ENCODE data around the gene ZNF84.

Gene ZNF84

GRCh38 chr12:133037207-133038005 lies at the start of gene ZNF84:
Gene ZNF84, plus strand, starts transcription at chr12:133037509. Its CDS starts 3,959 bp downstream, at chr12:133041468.
- DNase-seq, result peak; percentile 99

DNA sequence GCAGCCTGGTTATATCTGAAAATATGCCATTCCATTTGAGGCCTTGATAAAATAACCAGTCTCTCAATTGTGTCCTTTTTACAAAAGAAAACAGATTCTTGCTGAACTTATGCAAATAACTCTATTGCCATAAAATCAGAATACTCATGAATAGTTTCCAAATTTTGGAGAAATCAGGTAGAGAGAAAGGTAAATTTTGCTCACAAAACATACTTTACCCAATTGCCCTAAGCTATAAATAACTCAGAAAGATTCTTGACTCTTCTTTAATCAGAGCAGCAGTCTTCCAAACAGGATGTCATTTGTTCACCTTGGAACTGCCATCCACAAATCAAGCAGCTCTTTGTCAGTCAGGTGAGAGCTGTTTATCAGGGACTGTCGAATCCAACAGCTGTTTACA lies 38.6 kb upstream of the ZNF84 start:
- no peak for DNase-seq

- DNase-seq, result no peak
Observed at GRCh38 chr12:133010657-133011297, 26.5 kb upstream of the ZNF84 start.

GRCh38 chr12:133023566-133023965 lies 13.7 kb upstream of the ZNF84 start:
- DNase-seq, result no peak

GRCh38 chr12:133026996-133027395 lies 10.3 kb upstream of the ZNF84 start:
- DNase-seq, result no peak

DNA sequence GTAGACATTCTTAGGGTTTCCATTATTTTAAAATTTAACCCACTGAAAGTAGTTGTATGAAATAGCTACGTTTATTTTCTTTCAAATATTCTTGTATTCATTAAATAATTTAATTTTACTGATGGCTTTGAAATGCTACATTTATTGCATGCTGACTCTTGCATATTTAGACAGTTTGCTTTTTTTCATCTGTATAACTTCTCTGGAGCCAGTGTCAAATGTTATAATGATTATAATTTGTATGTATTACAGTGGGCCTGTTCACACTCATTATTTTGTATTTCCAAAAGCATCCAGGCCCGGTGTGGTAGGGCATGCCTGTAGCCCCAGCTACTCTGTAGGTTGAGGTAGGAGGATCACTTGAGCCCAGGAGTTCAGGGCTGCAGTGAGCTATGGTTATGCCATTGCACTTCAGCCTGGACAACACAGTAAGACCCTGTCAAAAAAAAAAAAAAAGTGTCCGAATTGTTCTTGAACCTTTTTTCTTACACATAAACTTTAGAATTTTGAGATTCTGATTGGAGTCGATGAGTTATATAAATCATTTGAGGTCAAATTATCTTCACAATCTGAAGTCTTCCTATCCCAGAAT lies 905 bp downstream of the ZNF84 start:
- no peak for DNase-seq

- DNase-seq, result no peak
Observed at GRCh38 chr12:133046698-133047097, 9.4 kb downstream of the ZNF84 start.

DNA sequence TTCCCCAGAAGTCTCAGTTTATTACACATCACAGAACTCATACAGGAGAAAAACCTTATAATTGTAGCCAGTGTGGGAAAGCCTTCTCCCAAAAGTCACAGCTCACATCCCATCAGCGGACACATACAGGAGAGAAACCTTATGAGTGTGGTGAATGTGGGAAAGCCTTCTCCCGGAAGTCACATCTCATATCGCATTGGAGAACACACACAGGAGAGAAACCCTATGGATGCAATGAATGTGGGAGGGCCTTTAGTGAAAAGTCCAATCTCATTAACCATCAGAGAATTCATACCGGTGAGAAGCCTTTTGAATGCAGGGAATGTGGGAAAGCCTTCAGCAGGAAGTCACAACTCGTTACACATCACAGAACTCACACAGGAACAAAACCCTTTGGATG lies 20.1 kb downstream of the ZNF84 start:
- DNase-seq, result no peak

- no peak for DNase-seq
Observed at GRCh38 chr12:133058203-133059113, 21.1 kb downstream of the ZNF84 start.

DNA sequence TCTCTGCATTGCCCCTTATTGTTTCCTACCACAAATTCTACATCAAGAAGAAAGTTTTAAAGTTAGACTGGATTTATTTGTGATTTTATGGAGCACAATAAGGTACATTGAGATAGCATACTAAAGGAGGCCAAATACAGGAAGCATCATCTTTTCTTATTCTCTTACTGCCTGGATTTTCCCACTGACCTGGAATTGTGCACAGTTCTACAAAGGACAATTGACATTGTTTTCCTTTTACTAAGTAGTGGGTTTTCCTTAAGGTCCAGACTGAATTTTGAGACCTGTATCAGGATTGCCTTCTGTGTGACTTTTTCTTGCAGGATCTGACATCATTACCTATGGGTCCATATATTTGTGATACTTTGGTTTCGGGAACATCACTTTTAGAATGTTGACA lies 24.6 kb downstream of the ZNF84 start:
- DNase-seq, result no peak

GRCh38 chr12:133063556-133063955 lies 26.2 kb downstream of the ZNF84 start:
- no peak for DNase-seq

DNA sequence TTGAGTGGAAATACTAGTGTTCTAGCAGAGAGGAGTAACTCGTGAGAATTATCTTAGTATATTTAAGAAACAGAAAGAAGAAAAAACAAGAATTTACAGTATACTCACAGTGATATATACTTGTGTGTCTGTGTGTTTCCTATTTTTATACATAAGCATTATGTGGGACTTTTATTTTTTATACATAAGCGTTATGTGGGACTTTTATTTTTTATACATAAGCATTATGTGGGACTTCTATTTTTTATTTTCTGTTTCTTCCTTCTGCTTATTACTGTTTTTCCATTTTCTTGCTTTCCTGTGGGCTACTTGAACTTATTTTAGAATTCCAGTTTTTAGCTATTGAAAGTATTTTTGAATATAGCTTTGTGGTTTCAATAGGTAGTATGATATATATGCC lies 36.5 kb downstream of the ZNF84 start:
- DNase-seq, result no peak

DNA sequence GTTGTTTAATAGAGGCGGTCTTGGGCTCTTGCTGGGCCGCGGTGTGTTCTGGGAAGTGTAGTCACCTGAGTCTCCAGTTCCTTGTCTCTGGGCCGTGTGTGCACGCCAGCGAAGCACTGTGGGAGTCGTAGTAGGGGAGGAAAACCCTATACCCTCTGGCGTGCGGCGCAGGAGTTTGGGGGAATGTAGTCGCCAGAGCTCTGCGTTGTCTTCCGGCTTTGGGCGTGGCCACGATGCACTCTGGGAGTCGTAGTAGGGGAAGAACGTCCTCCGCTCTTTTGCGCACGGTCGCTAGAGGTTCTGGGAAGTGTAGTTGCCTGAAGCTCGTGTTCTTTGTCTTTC lies 42.7 kb downstream of the ZNF84 start:
- peak; percentile 98 for DNase-seq

DNA sequence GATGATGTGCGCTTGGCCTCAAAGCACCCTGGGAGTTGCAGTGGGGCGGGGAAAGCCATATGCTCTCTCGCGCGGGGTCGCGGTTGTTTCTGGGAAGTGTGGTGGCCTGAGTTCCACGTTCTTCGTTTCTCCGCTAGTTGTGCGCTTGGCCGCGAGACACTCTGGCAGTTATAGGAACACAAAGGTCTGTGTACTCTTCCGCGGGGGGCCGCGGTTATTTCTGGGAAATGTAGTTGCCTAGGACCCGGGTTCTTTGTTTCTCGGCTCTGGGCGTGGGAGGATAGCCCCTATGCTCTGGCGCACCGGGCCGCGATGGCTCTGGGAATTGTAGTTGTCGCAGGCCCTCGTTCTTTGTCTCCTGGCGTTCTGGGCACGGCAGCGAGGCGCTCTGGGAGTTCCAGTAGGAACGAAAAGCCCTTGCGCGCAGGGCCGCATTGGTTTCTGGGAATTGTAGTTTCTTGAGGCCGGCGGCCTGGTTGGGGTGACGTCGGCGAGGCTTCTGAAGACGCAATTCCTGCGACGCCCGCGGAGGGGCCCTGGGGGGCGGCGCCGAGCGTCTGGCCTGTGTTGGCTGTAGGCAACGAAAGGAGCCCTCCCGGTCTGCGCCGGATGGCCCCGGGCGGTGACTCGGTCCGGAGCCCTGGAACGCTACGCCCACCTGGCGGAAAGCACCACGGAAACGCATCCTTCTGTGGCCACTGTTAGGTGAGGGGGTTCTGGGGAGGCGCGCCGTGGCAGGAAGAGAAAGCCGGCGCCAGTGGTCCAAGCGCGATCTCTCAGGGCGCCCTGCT lies 43.3 kb downstream of the ZNF84 start, which contains the start of gene ZNF140:
Gene ZNF140, plus strand, starts transcription at position 556 of the 791 bp plus-strand sequence. CDS start 398 bp downstream, outside the sequence.
- DNase-seq, result peak; percentile 95 to 96

GRCh38 chr12:133081159-133081780 lies 44.0 kb downstream of the ZNF84 start:
- DNase-seq, result peak in 1 of 2 experiments; percentile 60

- no peak for DNase-seq
Observed at GRCh38 chr12:133083345-133083744, 46.0 kb downstream of the ZNF84 start.

GRCh38 chr12:133105620-133106019 lies 68.3 kb downstream of the ZNF84 start:
- no peak for DNase-seq

DNA sequence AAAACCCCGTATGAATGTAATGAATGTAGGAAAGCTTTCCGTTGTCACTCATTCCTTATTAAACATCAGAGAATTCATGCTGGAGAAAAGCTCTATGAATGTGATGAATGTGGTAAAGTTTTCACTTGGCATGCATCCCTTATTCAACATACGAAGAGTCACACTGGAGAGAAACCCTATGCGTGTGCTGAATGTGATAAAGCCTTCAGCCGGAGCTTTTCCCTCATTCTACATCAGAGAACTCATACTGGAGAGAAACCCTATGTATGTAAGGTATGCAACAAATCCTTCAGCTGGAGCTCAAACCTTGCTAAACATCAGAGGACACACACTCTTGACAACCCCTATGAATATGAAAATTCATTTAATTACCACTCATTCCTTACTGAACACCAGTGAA lies 68.9 kb downstream of the ZNF84 start:
- no peak for DNase-seq

DNA sequence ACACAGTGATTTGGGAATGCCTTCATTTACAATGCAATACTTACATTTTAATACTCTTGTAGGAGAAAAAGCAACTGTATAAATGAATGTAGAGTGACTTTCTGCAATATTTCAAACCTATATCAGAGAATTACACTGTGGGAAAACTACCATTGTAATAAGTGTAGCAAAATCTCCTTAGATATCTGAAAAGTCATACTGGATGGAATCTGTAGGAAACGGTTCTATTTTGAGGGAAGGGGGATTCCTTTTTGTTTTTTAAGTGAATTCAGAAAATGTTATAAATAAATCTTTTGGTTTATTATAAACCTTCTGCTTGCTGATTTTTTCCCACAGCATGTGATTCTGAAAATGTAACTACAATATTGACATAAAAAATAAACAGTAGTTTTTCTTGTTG lies 69.8 kb downstream of the ZNF84 start:
- no peak for DNase-seq

- DNase-seq, result no peak
Observed at GRCh38 chr12:133108150-133108549, 70.8 kb downstream of the ZNF84 start.

All from SHP77 (cell line).